Stimulated activated memory B cell treated with anti-CD40 and anti-IgM and Interleukin-4, amounts not matched to agents 10 μg/mL and 1 μg/mL and 100 μg/mL, for 72 hours (primary cell): Measurements from ENCODE around the gene DNM3.

ENCODE experiments used
- ATAC-seq: fragments of 150-1000 bp; cut with Tn5 transposase; 2 replicates; pipeline ENCODE4 v1.10.0; 2021
- H3K27ac Mint-ChIP-seq: one replicate; pipeline ENCODE4 v1.8.0; 2022; ENCODE audit warnings: mild to moderate bottlenecking, mixed read lengths
- H3K27me3 Mint-ChIP-seq: one replicate; pipeline ENCODE4 v1.8.0; 2022; ENCODE audit warnings: mixed read lengths
- H3K36me3 Mint-ChIP-seq: one replicate; pipeline ENCODE4 v1.8.0; 2022; ENCODE audit warnings: mixed read lengths
- H3K4me1 Mint-ChIP-seq: one replicate; pipeline ENCODE4 v1.8.0; 2022; ENCODE audit warnings: mixed read lengths
- H3K4me3 Mint-ChIP-seq: one replicate; pipeline ENCODE4 v1.8.0; 2022; ENCODE audit warnings: mild to moderate bottlenecking, moderate library complexity, mixed read lengths
- H3K9me3 Mint-ChIP-seq: one replicate; pipeline ENCODE4 v1.8.0; 2022; ENCODE audit warnings: mixed read lengths

The DNM3 gene

GRCh38 chr1:171845998-171846397 lies 4.7 kb downstream of the DNM3 start:
- Mint-ChIP-seq H3K4me1 (peaks cover 16% of the 10 kb centered on the region), H3K27me3 (peaks cover 18% of the 10 kb centered on the region), H3K36me3 (no peaks in the 10 kb centered on the region), H3K9me3 (no peaks in the 10 kb centered on the region), H3K4me3 (no peak overlapping the region), H3K27ac (no peak overlapping the region)
- ATAC-seq = no peak

GRCh38 chr1:171849245-171849898 lies 8.1 kb downstream of the DNM3 start:
- Mint-ChIP-seq H3K4me3 (no peak overlapping the region), H3K4me1 (no peaks in the 10 kb centered on the region), H3K9me3 (no peaks in the 10 kb centered on the region), H3K27ac (no peak overlapping the region), H3K27me3 (no peaks in the 10 kb centered on the region), H3K36me3 (no peaks in the 10 kb centered on the region)
- no peak for ATAC-seq

GRCh38 chr1:171850651-171851350 lies 9.5 kb downstream of the DNM3 start:
- no peak overlapping the region for H3K27ac Mint-ChIP-seq
- peaks cover 2% of the 10 kb centered on the region for H3K36me3 Mint-ChIP-seq
- H3K9me3 Mint-ChIP-seq = no peaks in the 10 kb centered on the region

GRCh38 chr1:171852272-171852671 lies 11.0 kb downstream of the DNM3 start:
- H3K4me1 Mint-ChIP-seq = no peaks in the 10 kb centered on the region
- H3K36me3 Mint-ChIP-seq = peaks cover 17% of the 10 kb centered on the region
- peaks cover 5% of the 10 kb centered on the region for H3K9me3 Mint-ChIP-seq
- ATAC-seq = no peak
- H3K27me3 Mint-ChIP-seq = no peaks in the 10 kb centered on the region
- no peak overlapping the region for H3K4me3 Mint-ChIP-seq
- H3K27ac Mint-ChIP-seq = no peak overlapping the region

More at GRCh38 chr1:171850651-171851350, 9.5 kb downstream of the DNM3 start:
- ATAC-seq = no peak
- Mint-ChIP-seq H3K4me1 (no peaks in the 10 kb centered on the region), H3K4me3 (no peak overlapping the region), H3K27me3 (no peaks in the 10 kb centered on the region)

GRCh38 chr1:171855381-171855780 lies 14.1 kb downstream of the DNM3 start:
- ATAC-seq = no peak
- Mint-ChIP-seq H3K4me3 (no peak overlapping the region), H3K36me3 (peaks cover 37% of the 10 kb centered on the region), H3K9me3 (peaks cover 7% of the 10 kb centered on the region), H3K4me1 (no peaks in the 10 kb centered on the region), H3K27ac (no peak overlapping the region), H3K27me3 (peaks cover 7% of the 10 kb centered on the region)

- H3K27me3 Mint-ChIP-seq = peaks cover 7% of the 10 kb centered on the region
- H3K27ac Mint-ChIP-seq = no peak overlapping the region
Measured at GRCh38 chr1:171858696-171859095, 17.4 kb downstream of the DNM3 start.

GRCh38 chr1:171860696-171861095 lies 19.4 kb downstream of the DNM3 start:
- peaks cover 41% of the 10 kb centered on the region for H3K36me3 Mint-ChIP-seq
- no peak overlapping the region for H3K4me3 Mint-ChIP-seq
- no peak for ATAC-seq
- H3K4me1 Mint-ChIP-seq = no peaks in the 10 kb centered on the region
- H3K9me3 Mint-ChIP-seq = peaks cover 7% of the 10 kb centered on the region
- no peak overlapping the region for H3K27ac Mint-ChIP-seq
- H3K27me3 Mint-ChIP-seq = peaks cover 7% of the 10 kb centered on the region

More at GRCh38 chr1:171858696-171859095, 17.4 kb downstream of the DNM3 start:
- Mint-ChIP-seq H3K9me3 (peaks cover 7% of the 10 kb centered on the region), H3K4me3 (no peak overlapping the region), H3K4me1 (no peaks in the 10 kb centered on the region), H3K36me3 (peaks cover 42% of the 10 kb centered on the region)
- ATAC-seq = no peak

- Mint-ChIP-seq H3K27me3 (peaks cover 7% of the 10 kb centered on the region), H3K4me1 (no peaks in the 10 kb centered on the region), H3K4me3 (no peak overlapping the region), H3K9me3 (peaks cover 2% of the 10 kb centered on the region), H3K36me3 (peaks cover 19% of the 10 kb centered on the region), H3K27ac (no peak overlapping the region)
- ATAC-seq = no peak
Measured at GRCh38 chr1:171863531-171863930, 22.2 kb downstream of the DNM3 start.

- H3K4me1 Mint-ChIP-seq = no peaks in the 10 kb centered on the region
- no peak overlapping the region for H3K27ac Mint-ChIP-seq
- no peaks in the 10 kb centered on the region for H3K9me3 Mint-ChIP-seq
- H3K27me3 Mint-ChIP-seq = no peaks in the 10 kb centered on the region
- H3K4me3 Mint-ChIP-seq = no peak overlapping the region
- ATAC-seq = no peak
- H3K36me3 Mint-ChIP-seq = peaks cover 11% of the 10 kb centered on the region
Measured at GRCh38 chr1:171864308-171864707, 23.0 kb downstream of the DNM3 start.

GRCh38 chr1:171865106-171865505 lies 23.8 kb downstream of the DNM3 start:
- no peak overlapping the region for H3K27ac Mint-ChIP-seq
- no peaks in the 10 kb centered on the region for H3K4me1 Mint-ChIP-seq
- ATAC-seq = no peak
- no peaks in the 10 kb centered on the region for H3K9me3 Mint-ChIP-seq
- no peaks in the 10 kb centered on the region for H3K27me3 Mint-ChIP-seq
- peaks cover 6% of the 10 kb centered on the region for H3K36me3 Mint-ChIP-seq
- no peak overlapping the region for H3K4me3 Mint-ChIP-seq

- Mint-ChIP-seq H3K27me3 (no peaks in the 10 kb centered on the region), H3K4me3 (no peak overlapping the region), H3K36me3 (no peaks in the 10 kb centered on the region), H3K9me3 (no peaks in the 10 kb centered on the region), H3K4me1 (no peaks in the 10 kb centered on the region), H3K27ac (no peak overlapping the region)
- ATAC-seq = no peak
Measured at GRCh38 chr1:171867236-171867635, 25.9 kb downstream of the DNM3 start.

- H3K27me3 Mint-ChIP-seq = no peaks in the 10 kb centered on the region
- H3K4me3 Mint-ChIP-seq = no peak overlapping the region
- H3K4me1 Mint-ChIP-seq = no peaks in the 10 kb centered on the region
- no peaks in the 10 kb centered on the region for H3K9me3 Mint-ChIP-seq
- no peak overlapping the region for H3K27ac Mint-ChIP-seq
- no peak for ATAC-seq
- H3K36me3 Mint-ChIP-seq = no peaks in the 10 kb centered on the region
Measured at GRCh38 chr1:171868217-171868803, 27.0 kb downstream of the DNM3 start.

- Mint-ChIP-seq H3K36me3 (no peaks in the 10 kb centered on the region), H3K4me3 (no peak overlapping the region), H3K4me1 (no peaks in the 10 kb centered on the region), H3K27me3 (no peaks in the 10 kb centered on the region), H3K27ac (no peak overlapping the region), H3K9me3 (no peaks in the 10 kb centered on the region)
- no peak for ATAC-seq
Measured at GRCh38 chr1:171869097-171869496, 27.8 kb downstream of the DNM3 start.

- Mint-ChIP-seq H3K4me1 (no peaks in the 10 kb centered on the region), H3K9me3 (no peaks in the 10 kb centered on the region), H3K36me3 (no peaks in the 10 kb centered on the region), H3K4me3 (no peak overlapping the region), H3K27me3 (no peaks in the 10 kb centered on the region), H3K27ac (no peak overlapping the region)
- ATAC-seq = no peak
Measured at GRCh38 chr1:171871848-171872247, 30.6 kb downstream of the DNM3 start.

GRCh38 chr1:171872430-171872829 lies 31.1 kb downstream of the DNM3 start:
- no peak overlapping the region for H3K4me3 Mint-ChIP-seq
- H3K9me3 Mint-ChIP-seq = no peaks in the 10 kb centered on the region
- H3K4me1 Mint-ChIP-seq = no peaks in the 10 kb centered on the region
- no peak for ATAC-seq
- H3K36me3 Mint-ChIP-seq = no peaks in the 10 kb centered on the region
- no peaks in the 10 kb centered on the region for H3K27me3 Mint-ChIP-seq
- H3K27ac Mint-ChIP-seq = no peak overlapping the region

GRCh38 chr1:171873664-171874063 lies 32.4 kb downstream of the DNM3 start:
- ATAC-seq = no peak
- H3K27ac Mint-ChIP-seq = no peak overlapping the region
- H3K27me3 Mint-ChIP-seq = no peaks in the 10 kb centered on the region
- no peaks in the 10 kb centered on the region for H3K36me3 Mint-ChIP-seq
- no peaks in the 10 kb centered on the region for H3K9me3 Mint-ChIP-seq
- H3K4me3 Mint-ChIP-seq = no peak overlapping the region
- H3K4me1 Mint-ChIP-seq = no peaks in the 10 kb centered on the region
